Erythroblast (primary cell): ENCODE measurements around the gene SMAD2.

Experiments used
- DNase-seq, 2 experiments: peaks; one replicate each; lab custom pipeline; 2025; lab: John Stamatoyannopoulos, UW
- GATA1 ChIP-seq: IDR thresholded peaks from 2 replicates; pipeline ENCODE4 v1.6.1; 2011; ENCODE audit warnings: low read depth, mild to moderate bottlenecking, control low read depth, low read length, moderate library complexity
- POLR2A ChIP-seq: IDR thresholded peaks from 2 replicates; pipeline ENCODE4 v1.6.1; 2011; ENCODE audit warnings: mild to moderate bottlenecking, low read length

Gene SMAD2

GRCh38 chr18:47898055-47898454 lies 32.4 kb downstream of the SMAD2 start:
- TF ChIP-seq GATA1 (no peak), POLR2A (no peak)
- DNase-seq: peak; percentile 13 to 29

GRCh38 chr18:47895565-47896250 lies 34.8 kb downstream of the SMAD2 start:
- DNase-seq: no peak
- TF ChIP-seq POLR2A (no peak), GATA1 (no peak)

- no peak for TF ChIP-seq POLR2A
- no peak for TF ChIP-seq GATA1
Measured at GRCh38 chr18:47893939-47894699, 36.3 kb downstream of the SMAD2 start.

GRCh38 chr18:47893047-47893446 lies 37.4 kb downstream of the SMAD2 start:
- no peak for DNase-seq
- TF ChIP-seq GATA1: no peak
- TF ChIP-seq POLR2A: no peak

More at GRCh38 chr18:47893939-47894699, 36.3 kb downstream of the SMAD2 start:
- no peak for DNase-seq

GRCh38 chr18:47888156-47888555 lies 42.3 kb downstream of the SMAD2 start:
- TF ChIP-seq GATA1 (no peak), POLR2A (no peak)
- peak in 1 of 2 experiments; percentile 21 for DNase-seq

GRCh38 chr18:47887227-47887626 lies 43.2 kb downstream of the SMAD2 start:
- TF ChIP-seq GATA1 (no peak), POLR2A (no peak)

GRCh38 chr18:47883771-47884413 lies 46.6 kb downstream of the SMAD2 start:
- peak in 1 of 2 experiments; percentile 35 for DNase-seq
- TF ChIP-seq GATA1: no peak
- no peak for TF ChIP-seq POLR2A

More at GRCh38 chr18:47887227-47887626, 43.2 kb downstream of the SMAD2 start:
- no peak for DNase-seq

- TF ChIP-seq GATA1: no peak
- TF ChIP-seq POLR2A: no peak
- DNase-seq: no peak
Measured at GRCh38 chr18:47882641-47883040, 47.8 kb downstream of the SMAD2 start.

- TF ChIP-seq POLR2A: no peak
- no peak for TF ChIP-seq GATA1
- no peak for DNase-seq
Measured at GRCh38 chr18:47881752-47882455, 48.6 kb downstream of the SMAD2 start.

GRCh38 chr18:47881042-47881441 lies 49.4 kb downstream of the SMAD2 start:
- no peak for DNase-seq
- no peak for TF ChIP-seq GATA1
- no peak for TF ChIP-seq POLR2A

GRCh38 chr18:47877892-47878291 lies 52.6 kb downstream of the SMAD2 start:
- no peak for DNase-seq
- TF ChIP-seq POLR2A (no peak), GATA1 (no peak)

- no peak for TF ChIP-seq POLR2A
- no peak for TF ChIP-seq GATA1
- peak in 1 of 2 experiments; percentile 15 for DNase-seq
Measured at GRCh38 chr18:47876813-47877212, 53.6 kb downstream of the SMAD2 start.

- no peak for DNase-seq
- TF ChIP-seq POLR2A (no peak), GATA1 (no peak)
Measured at GRCh38 chr18:47873625-47874024, 56.8 kb downstream of the SMAD2 start.

GRCh38 chr18:47872426-47872825 lies 58.0 kb downstream of the SMAD2 start:
- TF ChIP-seq POLR2A: no peak
- TF ChIP-seq GATA1: no peak
- no peak for DNase-seq
